ENCODE measurements around the gene CARD19.

The CARD19 gene

DNA sequence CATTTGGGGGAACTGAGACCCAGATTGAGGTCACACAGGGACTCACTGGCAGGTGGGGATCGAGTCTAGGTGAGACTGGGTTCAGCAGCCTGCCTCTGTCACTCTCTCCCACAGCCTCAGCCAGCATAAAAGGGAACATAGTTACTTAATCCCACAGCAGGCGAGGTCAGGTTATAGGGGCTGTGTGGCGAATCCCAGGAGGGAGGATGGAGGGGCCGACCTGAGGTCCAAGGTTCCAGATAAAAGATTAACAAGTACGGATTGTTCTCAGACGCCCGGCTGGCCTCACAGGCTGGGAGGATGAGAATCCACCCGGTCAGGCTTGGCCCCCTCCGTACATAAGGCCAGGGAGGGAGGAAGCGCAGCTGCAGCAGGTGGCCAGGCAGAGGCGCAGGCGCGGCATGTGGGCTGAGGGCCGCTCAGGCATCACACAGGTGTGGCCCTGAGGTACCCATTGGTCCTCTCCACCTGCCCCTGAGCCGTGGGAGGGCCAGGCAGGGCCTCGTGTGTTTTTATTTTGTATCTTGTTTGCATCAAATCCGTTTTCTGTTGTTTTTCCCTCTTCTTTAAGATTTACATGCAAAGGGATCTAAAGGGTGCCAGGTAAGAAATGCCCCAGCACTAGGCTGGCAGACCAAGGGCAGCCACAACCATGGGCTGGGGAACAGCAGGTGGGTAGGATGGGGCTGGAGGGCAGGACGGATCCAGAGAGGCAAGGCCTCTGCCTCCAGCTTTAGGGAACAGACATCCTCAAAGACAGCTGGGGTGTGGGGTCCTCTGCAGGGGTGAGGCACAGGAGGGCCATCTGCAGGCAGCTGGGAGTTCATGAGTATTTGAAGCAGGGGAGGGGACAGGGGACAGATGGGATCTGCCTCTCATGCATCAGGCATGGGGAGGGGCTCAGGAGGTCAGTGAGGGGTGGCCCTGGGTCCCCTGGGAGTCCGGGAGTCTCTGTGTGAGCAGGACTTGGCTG lies 33.9 kb upstream of the CARD19 start:
- H3K4me3 ChIP-seq (ENCODE audit: low read length), result no peak overlapping the region
- DNase-seq (ENCODE audit: low read depth, low spot score), result no peak

- DNase-seq (ENCODE audit: low read depth, low spot score), result peak; percentile 99
- H3K4me3 ChIP-seq (ENCODE audit: low read length), result peak overlapping the region; percentile 36
Observed at GRCh38 chr9:93064392-93065134, 31.5 kb upstream of the CARD19 start.

DNA sequence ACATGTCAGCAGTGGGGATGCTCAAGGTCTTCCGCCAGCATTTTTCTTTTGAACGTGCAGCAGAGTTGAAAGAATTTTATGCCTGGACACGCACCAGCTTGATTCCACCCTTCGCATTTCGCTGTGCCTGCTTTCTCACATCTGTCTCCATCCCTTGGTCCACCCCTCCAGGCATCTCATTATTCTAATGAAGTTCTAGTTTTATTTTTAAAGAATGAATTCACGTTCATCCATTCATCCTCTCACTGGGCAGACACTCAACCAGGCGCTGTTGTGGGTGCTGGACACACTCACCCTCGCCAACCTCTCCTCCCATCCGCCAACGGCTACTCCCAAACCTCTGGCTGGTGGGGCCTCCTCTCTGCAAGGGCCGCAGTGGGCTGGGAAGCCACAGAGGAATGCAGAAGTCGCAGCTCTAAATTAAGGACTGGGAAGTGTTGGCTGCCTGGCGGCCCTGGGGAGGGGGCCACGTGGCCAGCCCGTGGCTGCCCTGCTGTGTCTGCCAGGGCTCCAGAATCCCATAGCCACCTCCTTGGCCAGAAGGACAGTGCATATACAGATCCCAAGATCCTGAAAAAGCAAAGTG lies 30.8 kb upstream of the CARD19 start:
- H3K4me3 ChIP-seq (ENCODE audit: low read length), result no peak overlapping the region
- no peak for DNase-seq (ENCODE audit: low read depth, low spot score)

- no peak for DNase-seq (ENCODE audit: low read depth, low spot score)
- H3K4me3 ChIP-seq (ENCODE audit: low read length), result no peak overlapping the region
Observed at GRCh38 chr9:93066978-93067603, 28.9 kb upstream of the CARD19 start.

DNA sequence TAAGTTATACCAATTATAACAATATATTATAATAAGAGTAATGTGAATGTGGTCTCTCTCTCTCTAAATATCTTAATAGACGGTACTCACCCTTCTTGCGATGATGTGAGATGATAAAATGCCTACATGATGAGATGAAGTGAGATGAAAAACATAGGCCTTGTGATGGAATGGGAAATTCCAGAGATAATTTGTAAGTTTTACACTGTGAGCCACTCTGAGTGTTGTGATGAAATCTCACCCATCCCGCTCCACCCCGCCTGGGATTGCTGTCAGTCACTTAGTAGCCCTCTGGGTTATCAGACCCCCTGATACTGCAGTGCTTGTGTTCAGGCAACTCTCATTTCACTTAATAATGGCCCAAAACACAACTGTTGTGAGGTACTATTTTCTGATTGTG lies 27.1 kb upstream of the CARD19 start:
- DNase-seq (ENCODE audit: low read depth, low spot score), result no peak
- H3K4me3 ChIP-seq (ENCODE audit: low read length), result no peak overlapping the region

DNA sequence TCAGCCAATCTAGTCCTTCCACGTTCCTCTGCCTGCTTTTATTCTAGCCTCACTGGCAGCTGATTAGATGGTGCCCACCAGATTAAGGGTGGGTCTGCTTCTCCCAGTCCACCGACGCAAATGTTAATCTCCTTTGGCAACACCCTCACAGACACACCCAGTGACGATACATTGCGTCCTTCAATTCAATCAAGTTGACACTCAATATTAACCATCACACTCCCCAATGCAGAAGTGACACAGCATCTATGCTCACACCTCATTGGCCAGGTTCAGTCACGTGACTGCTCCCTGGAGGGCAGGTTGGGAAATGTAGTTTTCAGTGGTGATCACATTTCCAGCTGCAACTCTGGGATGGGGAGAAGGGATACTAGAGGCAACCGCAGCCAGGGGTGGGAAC lies 24.6 kb upstream of the CARD19 start:
- peak; percentile 59 for DNase-seq (ENCODE audit: low read depth, low spot score)
- no peak overlapping the region for H3K4me3 ChIP-seq (ENCODE audit: low read length)

DNA sequence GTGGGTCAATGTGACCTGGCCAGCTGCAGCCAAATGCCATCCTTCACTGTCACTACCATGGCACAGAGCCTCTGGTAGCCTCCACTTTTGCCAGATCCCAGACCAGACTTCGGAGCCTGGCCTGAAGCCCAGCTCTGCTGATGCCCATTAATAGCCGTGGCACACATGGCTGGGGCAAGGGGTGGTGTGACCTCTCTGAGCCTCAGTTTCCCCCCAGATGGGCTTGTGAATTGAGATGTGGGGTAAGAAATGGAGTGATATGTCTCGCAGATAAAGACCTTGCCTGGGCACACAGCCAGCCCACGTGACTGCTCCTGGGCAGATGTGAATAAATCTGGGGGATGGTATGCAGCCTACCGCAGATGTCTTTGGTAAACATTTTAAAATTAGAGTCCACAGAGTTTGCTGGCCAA lies 23.6 kb upstream of the CARD19 start:
- DNase-seq (ENCODE audit: low read depth, low spot score), result peak; percentile 41
- H3K4me3 ChIP-seq (ENCODE audit: low read length), result no peak overlapping the region

GRCh38 chr9:93076101-93076791 lies 19.8 kb upstream of the CARD19 start:
- no peak for DNase-seq (ENCODE audit: low read depth, low spot score)
- H3K4me3 ChIP-seq (ENCODE audit: low read length), result no peak overlapping the region

- DNase-seq (ENCODE audit: low read depth, low spot score), result no peak
- H3K4me3 ChIP-seq (ENCODE audit: low read length), result no peak overlapping the region
Observed at GRCh38 chr9:93076792-93077128, 19.3 kb upstream of the CARD19 start.

GRCh38 chr9:93077367-93077766 lies 18.6 kb upstream of the CARD19 start:
- no peak for DNase-seq (ENCODE audit: low read depth, low spot score)
- no peak overlapping the region for H3K4me3 ChIP-seq (ENCODE audit: low read length)

GRCh38 chr9:93077811-93078210 lies 18.2 kb upstream of the CARD19 start:
- DNase-seq (ENCODE audit: low read depth, low spot score), result no peak
- no peak overlapping the region for H3K4me3 ChIP-seq (ENCODE audit: low read length)

DNA sequence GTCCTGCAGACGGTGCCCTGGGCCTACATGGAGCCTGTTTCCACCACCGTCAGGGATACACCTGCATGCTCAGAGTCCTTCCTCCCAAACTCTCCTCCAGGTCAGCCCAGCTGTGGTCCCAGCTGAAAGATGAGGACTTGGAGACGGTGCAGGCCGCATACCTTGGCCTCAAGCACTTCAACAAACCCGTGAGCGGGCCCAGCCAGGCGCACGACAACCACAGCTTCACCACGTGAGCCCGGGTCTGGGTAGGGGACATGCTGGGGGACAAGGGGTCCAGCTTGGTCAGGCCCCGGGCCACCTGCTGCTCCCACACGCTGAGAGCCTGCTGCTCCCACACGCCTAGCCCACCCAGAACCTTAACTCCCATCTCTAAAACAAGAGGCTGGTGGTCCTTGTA lies 16.6 kb upstream of the CARD19 start:
- no peak overlapping the region for H3K4me3 ChIP-seq (ENCODE audit: low read length)
- DNase-seq (ENCODE audit: low read depth, low spot score), result no peak

DNA sequence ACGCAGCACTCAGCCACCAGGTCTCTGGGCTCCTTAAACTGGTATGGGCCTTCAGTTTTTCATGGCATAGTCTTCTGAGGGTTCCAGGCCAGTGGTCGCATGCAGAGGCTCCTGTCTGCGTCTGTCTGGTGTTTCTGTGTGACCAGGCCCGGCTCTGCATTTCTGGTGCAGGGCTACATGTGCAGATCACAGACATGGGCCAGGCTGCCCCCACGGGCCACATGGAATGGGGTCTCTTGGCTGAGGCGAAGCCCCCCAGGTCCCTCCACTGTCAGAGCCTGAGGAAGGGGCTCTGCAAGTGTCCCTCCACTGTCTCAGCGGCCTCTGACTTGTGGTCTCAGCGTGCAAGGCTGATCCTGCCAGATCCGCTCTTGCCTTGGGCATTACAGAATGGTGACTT lies 15.6 kb upstream of the CARD19 start:
- H3K4me3 ChIP-seq (ENCODE audit: low read length), result no peak overlapping the region
- no peak for DNase-seq (ENCODE audit: low read depth, low spot score)

GRCh38 chr9:93081081-93081529 lies 14.9 kb upstream of the CARD19 start:
- DNase-seq (ENCODE audit: low read depth, low spot score), result no peak
- H3K4me3 ChIP-seq (ENCODE audit: low read length), result no peak overlapping the region

DNA sequence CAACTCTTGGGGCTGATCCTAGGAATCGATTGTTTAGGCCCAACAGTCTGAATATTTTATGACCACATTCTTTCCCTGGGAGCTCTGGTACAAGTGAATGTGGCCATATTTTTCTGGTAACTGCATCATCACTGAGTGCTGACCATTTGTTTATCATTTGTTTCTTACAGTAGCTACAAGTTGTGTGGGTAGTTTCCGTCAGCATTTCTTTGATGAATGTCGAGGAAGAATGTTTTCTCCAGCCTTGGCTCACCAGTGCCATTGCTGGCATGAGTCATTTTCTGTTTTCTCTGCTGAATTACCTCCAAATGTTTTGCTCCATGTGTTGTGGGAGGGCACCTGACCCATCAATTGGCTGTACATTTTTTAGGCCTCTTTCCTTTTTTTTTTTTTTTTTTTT lies 14.1 kb upstream of the CARD19 start:
- no peak overlapping the region for H3K4me3 ChIP-seq (ENCODE audit: low read length)
- DNase-seq (ENCODE audit: low read depth, low spot score), result no peak

DNA sequence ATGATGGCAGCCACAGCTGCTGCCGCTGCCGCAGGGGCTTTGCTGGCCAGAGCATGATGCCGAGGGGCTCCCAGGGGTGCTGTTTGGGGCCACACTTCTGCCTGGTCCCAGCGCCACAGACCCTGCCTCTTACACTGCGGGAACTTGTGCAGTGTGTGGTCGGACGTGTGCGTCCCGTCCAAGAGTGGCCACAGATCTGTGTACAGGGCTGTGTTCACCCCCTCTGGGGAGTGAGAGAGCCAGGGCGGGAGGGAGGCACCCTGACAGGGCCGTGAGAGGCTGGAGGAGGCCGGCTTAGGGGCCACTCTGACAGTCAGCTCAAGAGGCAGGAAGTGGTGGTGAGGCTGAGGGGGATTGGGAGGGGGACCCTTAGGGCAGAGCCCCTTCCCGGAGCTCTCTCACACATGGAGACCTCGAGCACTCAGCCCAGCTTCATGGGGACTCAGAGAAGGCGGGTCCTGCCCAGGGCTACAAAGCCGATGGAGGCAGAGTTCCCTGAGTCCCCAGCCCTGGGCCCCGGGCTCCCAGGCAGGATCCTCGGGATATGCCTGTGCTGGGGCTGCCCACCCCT lies 13.1 kb upstream of the CARD19 start:
- no peak for DNase-seq (ENCODE audit: low read depth, low spot score)
- no peak overlapping the region for H3K4me3 ChIP-seq (ENCODE audit: low read length)

GRCh38 chr9:93083592-93084470 lies 12.2 kb upstream of the CARD19 start:
- no peak for DNase-seq (ENCODE audit: low read depth, low spot score)
- no peak overlapping the region for H3K4me3 ChIP-seq (ENCODE audit: low read length)

DNA sequence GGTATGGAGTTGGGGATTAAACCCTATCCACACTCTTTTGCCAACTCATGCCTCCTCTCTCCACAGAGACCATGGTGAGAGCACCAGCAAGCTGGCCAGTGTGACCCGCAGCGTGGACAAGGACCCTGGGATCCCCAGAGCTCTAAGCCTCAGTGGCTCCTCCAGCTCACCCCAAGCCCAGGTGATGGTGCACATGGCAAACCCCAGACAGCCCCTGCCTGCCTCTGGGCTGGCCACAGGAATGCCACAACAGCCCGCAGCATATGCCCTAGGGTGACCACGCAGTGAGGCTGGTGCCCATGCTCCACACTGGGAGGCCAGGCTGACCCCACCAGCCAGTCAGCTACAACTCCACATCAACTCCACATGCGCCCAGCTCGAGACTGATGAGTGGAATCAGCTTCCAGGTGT lies 11.5 kb upstream of the CARD19 start:
- no peak overlapping the region for H3K4me3 ChIP-seq (ENCODE audit: low read length)
- no peak for DNase-seq (ENCODE audit: low read depth, low spot score)
